ENCODE measurements around the gene PSMC3IP. TPM values are rescaled to one million over a fixed set of nuclear protein-coding genes. Genes with fewer than 3 reads are reported as not detected.
"Not testable (repeated sequence)": the region's sequence is repeated elsewhere in the genome, so short reads cannot be mapped to it uniquely, and the experiment has no call there.

Gene PSMC3IP
- total and polyA plus RNA-seq, 2 donors (not counting 3 experiments of a cell fraction or from before 2014, with no cell fraction given), result 5.9 to 19.3 TPM

- BruUV-seq (replicated peaks), result no TSS peak
- Histone ChIP-seq H3K9me1 (replicated peaks; ENCODE audit: control insufficient read depth, extremely low read depth, insufficient read depth, low read length) (no peaks in the 10 kb centered on the region), H3K9ac (replicated peaks; ENCODE audit: extremely low read depth, insufficient read depth, low read length) (no peak overlapping the region), H3K36me3 (ENCODE audit: control insufficient read depth in 2 of 2, extremely low read depth in 1 of 2, insufficient read depth in 2 of 2, low read length in 2 of 2) (no peaks in the 10 kb centered on the region), H3K4me3 (replicated peaks in 1 of 3; ENCODE audit: insufficient read depth in 1 of 3, low read depth in 1 of 3, low read length in 3 of 3) (no peak overlapping the region), H3K9me3 (replicated peaks; ENCODE audit: control insufficient read depth, insufficient read depth, low read length) (no peaks in the 10 kb centered on the region), H4K20me1 (replicated peaks; ENCODE audit: control insufficient read depth, extremely low read depth, insufficient read depth, low read length) (no peaks in the 10 kb centered on the region), H3K4me2 (ENCODE audit: insufficient read depth, low read length) (no peak overlapping the region), H3K4me1 (ENCODE audit: control insufficient read depth, extremely low read depth, insufficient read depth, low read length) (peaks cover 7% of the 10 kb centered on the region), H3K79me2 (ENCODE audit: control insufficient read depth, insufficient read depth, low read length) (no peaks in the 10 kb centered on the region), H3K27me3 (ENCODE audit: control insufficient read depth in 2 of 2, insufficient read depth in 2 of 2, low read length in 2 of 2) (no peaks in the 10 kb centered on the region), H2AFZ (ENCODE audit: low read depth, low read length) (no peak overlapping the region), H3K27ac (ENCODE audit: insufficient read depth, low read depth, low read length) (no peak overlapping the region)
- CTCF ChIA-PET, result interaction anchor here (0.5 to 2.0 kb wide), 4 partner anchors 14 to 117 kb away, joined by 3 to 7 read pairs (median 6); partner anchors contain the start of genes RETREG3 and TUBG1
- POLR2A ChIA-PET, result interaction anchor here (0.6 kb wide), 1 partner anchor 15 kb away, joined by 4 read pairs; no protein-coding TSS in a partner anchor
- intact Hi-C loops (cut with micrococcal nuclease), result no loop called here
- DNase-seq (ENCODE audit: low read depth, low spot score) (no peak), FAIRE-seq (no peak)
- TF ChIP-seq GATA2 (IDR thresholded peaks at IDR 0.05; ENCODE audit: insufficient read depth, insufficient read length, low read depth, low read length) (no peak), FOS (IDR thresholded peaks at IDR 0.05; ENCODE audit: borderline replicate concordance, insufficient read depth, low read length) (no peak), MYC (IDR thresholded peaks at IDR 0.05; ENCODE audit: low read depth, low read length) (no peak), MAX (IDR thresholded peaks at IDR 0.05; ENCODE audit: insufficient read depth, insufficient read length) (no peak), POLR2AphosphoS5 (IDR thresholded peaks at IDR 0.05; ENCODE audit: insufficient read depth, low read depth, low read length) (no peak), JUN (IDR thresholded peaks at IDR 0.05; ENCODE audit: borderline replicate concordance, insufficient read depth, insufficient read length, low read depth) (no peak), CTCF (IDR thresholded peaks at IDR 0.05; ENCODE audit: extremely low read depth in 1 of 2, insufficient read depth in 1 of 2, low read depth in 1 of 2, low read length in 2 of 2) (no peak)
- dilution Hi-C loops (cut with MboI; ENCODE audit: extremely low pct_ligation_motif_present, low sequenced_read_pairs), result no loop called here
These were observed 45.7 kb upstream of the PSMC3IP start for GRCh38 chr17:42623271-42623670.

GRCh38 chr17:42621987-42622386 is 44.5 kb upstream of the PSMC3IP start:
- H3K9me3 ChIP-seq (replicated peaks; ENCODE audit: control insufficient read depth, insufficient read depth, low read length); H3K9ac ChIP-seq (replicated peaks; ENCODE audit: extremely low read depth, insufficient read depth, low read length); DNase-seq (ENCODE audit: low read depth, low spot score); POLR2A ChIA-PET; H4K20me1 ChIP-seq (replicated peaks; ENCODE audit: control insufficient read depth, extremely low read depth, insufficient read depth, low read length); H3K4me1 ChIP-seq (ENCODE audit: control insufficient read depth, extremely low read depth, insufficient read depth, low read length); H3K27ac ChIP-seq (ENCODE audit: insufficient read depth, low read depth, low read length); H3K4me3 ChIP-seq (replicated peaks in 1 of 3; ENCODE audit: insufficient read depth in 1 of 3, low read depth in 1 of 3, low read length in 3 of 3); H3K36me3 ChIP-seq (ENCODE audit: control insufficient read depth in 2 of 2, extremely low read depth in 1 of 2, insufficient read depth in 2 of 2, low read length in 2 of 2); H3K79me2 ChIP-seq (ENCODE audit: control insufficient read depth, insufficient read depth, low read length); intact Hi-C loops (cut with micrococcal nuclease); H3K9me1 ChIP-seq (replicated peaks; ENCODE audit: control insufficient read depth, extremely low read depth, insufficient read depth, low read length); FAIRE-seq; H3K27me3 ChIP-seq (ENCODE audit: control insufficient read depth in 2 of 2, insufficient read depth in 2 of 2, low read length in 2 of 2); H3K4me2 ChIP-seq (ENCODE audit: insufficient read depth, low read length); BruUV-seq (replicated peaks); H2AFZ ChIP-seq (ENCODE audit: low read depth, low read length); dilution Hi-C loops (cut with MboI; ENCODE audit: extremely low pct_ligation_motif_present, low sequenced_read_pairs): not testable (repeated sequence)
- CTCF ChIA-PET, result interaction anchor here (0.6 kb wide), 1 partner anchor 59 kb away, joined by 3 read pairs; no protein-coding TSS in a partner anchor

Measured in endothelial cell of umbilical vein (primary cell).